K562 (cell line): Measurements from ENCODE around the gene TBC1D2B.

ENCODE experiments used
- MEIS2 ChIP-seq: fragments of 450-650 bp; IDR thresholded peaks from 2 replicates; pipeline ENCODE4 v1.6.1; 2014; ENCODE audit warnings: mild to moderate bottlenecking; ENCODE audit not compliant: partially characterized antibody
- TF ChIP-seq, protein P1 (sequence below), 3 experiments: IDR thresholded peaks in 2 of 3; conservative IDR thresholded peaks in 1 of 3; 2 replicates each; pipeline ENCODE4 v1.5.1; 2011 to 2012; ENCODE audit warnings: low read length in 3 of 3, mild to moderate bottlenecking in 3 of 3, control low read depth in 2 of 3, improper control_type of control experiment in 1 of 3, inconsistent platforms in 1 of 3, low read depth in 1 of 3, mixed read lengths in 1 of 3, moderate library complexity in 1 of 3; ENCODE audit not compliant: insufficient read depth in 2 of 3

DNA sequence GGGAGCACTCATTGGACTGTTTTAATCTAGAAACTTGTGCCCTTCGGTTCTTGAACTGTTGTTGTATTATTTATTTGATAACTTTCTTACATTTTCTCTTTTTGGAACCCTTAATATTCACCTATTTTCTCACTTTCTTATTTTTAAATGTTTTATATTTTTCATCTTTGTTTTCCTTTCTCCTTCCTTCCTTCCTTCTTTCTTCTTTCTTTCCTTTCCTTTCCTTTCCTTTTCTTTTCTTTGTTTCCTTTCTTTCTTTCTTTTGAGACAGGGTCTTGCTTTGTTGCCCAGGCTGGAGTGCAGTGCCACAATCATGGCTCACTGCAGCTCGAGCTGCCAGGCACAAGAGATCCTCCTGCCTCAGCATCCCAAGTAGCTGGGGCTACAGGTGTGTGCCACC is 108.5 kb downstream of the TBC1D2B start:
- TF ChIP-seq MEIS2, result no peak
- TF ChIP-seq, protein P1, sequence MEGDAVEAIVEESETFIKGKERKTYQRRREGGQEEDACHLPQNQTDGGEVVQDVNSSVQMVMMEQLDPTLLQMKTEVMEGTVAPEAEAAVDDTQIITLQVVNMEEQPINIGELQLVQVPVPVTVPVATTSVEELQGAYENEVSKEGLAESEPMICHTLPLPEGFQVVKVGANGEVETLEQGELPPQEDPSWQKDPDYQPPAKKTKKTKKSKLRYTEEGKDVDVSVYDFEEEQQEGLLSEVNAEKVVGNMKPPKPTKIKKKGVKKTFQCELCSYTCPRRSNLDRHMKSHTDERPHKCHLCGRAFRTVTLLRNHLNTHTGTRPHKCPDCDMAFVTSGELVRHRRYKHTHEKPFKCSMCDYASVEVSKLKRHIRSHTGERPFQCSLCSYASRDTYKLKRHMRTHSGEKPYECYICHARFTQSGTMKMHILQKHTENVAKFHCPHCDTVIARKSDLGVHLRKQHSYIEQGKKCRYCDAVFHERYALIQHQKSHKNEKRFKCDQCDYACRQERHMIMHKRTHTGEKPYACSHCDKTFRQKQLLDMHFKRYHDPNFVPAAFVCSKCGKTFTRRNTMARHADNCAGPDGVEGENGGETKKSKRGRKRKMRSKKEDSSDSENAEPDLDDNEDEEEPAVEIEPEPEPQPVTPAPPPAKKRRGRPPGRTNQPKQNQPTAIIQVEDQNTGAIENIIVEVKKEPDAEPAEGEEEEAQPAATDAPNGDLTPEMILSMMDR (IDR thresholded peaks at IDR 0.05 in 2 of 3, conservative IDR thresholded peaks at IDR 0.05 in 1 of 3; ENCODE audit: insufficient read depth in 2 of 3, low read depth in 1 of 3, low read length in 3 of 3), result no peak
